Central memory CD4-positive, alpha-beta T cell (primary cell): ENCODE data around the gene SCUBE3.

Experiments used
- DNase-seq: peaks from one replicate; pipeline ENCODE4 v3.0.0; 2022

SCUBE3 gene

DNA sequence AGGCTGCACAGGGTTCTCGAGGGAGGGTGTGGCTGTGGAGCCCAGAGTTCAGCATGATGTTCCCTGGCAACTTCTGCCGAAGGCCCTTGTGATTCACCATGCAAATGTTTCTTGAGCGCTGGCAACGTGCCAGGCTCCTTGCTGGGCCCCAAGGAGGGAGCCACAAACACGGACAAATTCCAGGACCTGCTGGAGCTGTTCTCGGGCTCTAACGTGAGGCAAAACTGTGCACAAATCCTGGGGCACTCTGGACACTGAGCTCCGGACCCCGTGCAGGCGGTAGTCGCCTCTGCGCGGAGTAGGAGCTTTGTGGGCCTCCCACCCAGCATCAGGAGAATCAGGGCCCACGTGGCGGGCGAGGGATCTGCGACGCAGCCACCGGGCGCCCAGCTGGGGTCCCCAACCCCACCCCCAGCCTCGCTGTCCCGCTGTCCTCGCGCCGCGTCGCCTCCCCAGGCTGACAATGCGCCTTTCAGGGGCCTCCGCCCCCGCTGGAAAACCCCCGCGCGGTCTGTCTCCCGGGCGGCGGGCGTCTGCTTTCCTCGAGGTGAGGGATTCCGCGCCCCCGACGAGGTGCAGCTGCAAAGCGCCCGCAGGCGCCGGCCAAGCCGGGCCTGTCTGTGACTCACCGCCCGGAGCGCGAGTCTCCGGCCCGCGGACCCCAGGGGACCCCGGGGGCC is 31.7 kb upstream of the SCUBE3 start:
- no peak for DNase-seq

GRCh38 chr6:35183281-35183680 is 30.5 kb upstream of the SCUBE3 start:
- DNase-seq, result no peak

DNA sequence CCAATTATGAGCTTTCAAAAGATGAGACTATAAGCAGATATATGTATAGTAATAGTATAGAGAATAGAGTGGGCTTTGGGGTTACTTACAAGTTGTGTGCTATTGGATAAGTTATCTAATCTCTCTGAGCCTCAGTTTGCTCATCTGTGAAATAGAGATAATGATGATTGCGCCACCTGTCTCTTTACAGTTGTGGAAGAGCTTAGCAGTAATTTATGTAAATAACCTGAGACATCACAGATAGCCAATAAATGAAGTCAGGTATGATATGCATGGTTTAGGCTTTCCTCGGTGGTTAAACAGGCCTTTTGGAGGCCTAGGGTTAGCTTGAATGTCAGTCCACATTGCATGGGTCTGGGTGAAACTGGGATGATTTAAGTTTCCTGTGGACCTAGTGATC is 29.8 kb upstream of the SCUBE3 start:
- DNase-seq, result no peak

GRCh38 chr6:35184580-35185301 is 29.0 kb upstream of the SCUBE3 start:
- DNase-seq, result no peak

DNA sequence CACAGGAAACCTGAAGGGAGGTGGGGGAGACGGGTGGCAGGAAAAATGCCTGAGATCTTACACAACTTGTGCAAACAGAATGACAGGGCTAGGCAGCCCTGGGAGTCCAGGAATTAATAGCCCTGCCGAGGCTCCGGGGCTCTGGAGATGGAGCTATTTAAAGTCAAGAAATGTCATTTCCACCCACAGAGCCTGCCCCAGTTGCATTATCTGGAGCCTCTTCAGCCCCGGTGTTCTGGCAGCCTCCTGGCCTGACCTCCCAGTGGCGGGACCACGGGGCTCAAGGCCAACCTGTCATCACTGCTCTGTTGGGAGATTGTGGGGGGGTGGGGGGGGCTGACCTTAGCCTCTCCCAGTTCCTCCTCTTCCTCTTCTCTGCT is 28.5 kb upstream of the SCUBE3 start:
- no peak for DNase-seq

DNA sequence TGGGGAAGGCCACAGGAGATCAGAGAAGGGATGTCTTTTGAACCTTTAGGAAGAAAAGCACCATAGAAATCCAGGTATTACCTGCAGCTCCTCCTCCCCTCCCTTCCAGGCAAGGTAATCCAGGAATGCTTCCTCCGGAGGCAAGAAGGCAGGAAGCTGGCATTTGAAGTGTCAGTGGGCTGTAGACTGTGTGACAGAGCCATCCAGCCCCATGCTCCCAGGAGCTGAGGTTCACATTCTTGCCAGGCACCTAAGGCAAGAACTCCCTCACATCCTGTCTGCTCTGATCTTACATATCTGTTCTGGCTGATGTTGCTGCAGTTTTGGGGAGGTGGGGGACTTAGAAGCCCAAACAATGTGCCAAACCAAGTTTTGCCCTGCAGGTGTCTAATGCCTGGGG is 27.8 kb upstream of the SCUBE3 start:
- no peak for DNase-seq

GRCh38 chr6:35186571-35186970 is 27.2 kb upstream of the SCUBE3 start:
- no peak for DNase-seq

DNA sequence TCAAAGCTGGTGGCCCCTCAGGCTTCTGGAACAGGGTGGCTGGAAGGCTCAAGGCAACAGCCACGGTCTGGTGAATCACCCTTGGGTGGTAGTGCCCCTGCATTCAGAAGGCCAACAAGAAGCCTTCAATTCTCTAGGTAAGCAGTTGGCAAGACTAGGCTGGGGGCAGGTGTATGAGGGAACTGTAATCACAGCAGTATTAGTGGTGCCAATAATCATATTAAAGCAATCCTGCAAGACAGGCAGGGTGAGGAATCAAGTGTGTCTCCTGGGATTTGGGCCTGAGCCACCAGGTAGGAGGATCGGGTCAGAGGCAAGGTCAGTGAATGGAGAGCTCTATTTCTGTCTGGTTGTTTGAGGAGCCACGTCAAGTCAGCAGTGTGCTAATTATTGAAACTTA is 24.9 kb upstream of the SCUBE3 start:
- DNase-seq, result no peak

- no peak for DNase-seq
Observed at GRCh38 chr6:35190306-35190705, 23.4 kb upstream of the SCUBE3 start.

GRCh38 chr6:35191889-35192288 is 21.9 kb upstream of the SCUBE3 start:
- no peak for DNase-seq

- no peak for DNase-seq
Observed at GRCh38 chr6:35192301-35192860, 21.4 kb upstream of the SCUBE3 start.

GRCh38 chr6:35194390-35194789 is 19.4 kb upstream of the SCUBE3 start:
- no peak for DNase-seq

GRCh38 chr6:35195120-35195780 is 18.5 kb upstream of the SCUBE3 start:
- DNase-seq, result no peak

DNA sequence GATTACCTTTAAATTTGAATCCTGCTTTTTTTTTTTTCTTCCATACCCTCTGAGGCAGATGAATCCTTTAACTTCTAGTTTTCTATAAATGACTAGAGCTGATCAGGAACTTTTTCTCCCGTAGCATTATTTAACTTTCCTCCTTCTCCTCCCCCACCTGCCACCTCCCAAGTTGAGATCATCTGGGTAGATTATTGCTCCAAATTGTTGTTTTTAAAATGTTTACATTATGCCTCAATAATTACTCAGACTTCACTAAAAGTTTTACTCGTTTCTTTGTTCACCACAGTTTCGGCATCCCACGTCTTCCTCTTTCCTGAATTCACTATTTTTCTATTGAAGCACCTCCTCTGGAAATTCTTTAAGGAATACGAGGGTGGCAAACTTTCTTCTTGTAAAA is 16.6 kb upstream of the SCUBE3 start:
- DNase-seq, result no peak

- DNase-seq, result no peak
Observed at GRCh38 chr6:35199866-35200265, 13.9 kb upstream of the SCUBE3 start.

DNA sequence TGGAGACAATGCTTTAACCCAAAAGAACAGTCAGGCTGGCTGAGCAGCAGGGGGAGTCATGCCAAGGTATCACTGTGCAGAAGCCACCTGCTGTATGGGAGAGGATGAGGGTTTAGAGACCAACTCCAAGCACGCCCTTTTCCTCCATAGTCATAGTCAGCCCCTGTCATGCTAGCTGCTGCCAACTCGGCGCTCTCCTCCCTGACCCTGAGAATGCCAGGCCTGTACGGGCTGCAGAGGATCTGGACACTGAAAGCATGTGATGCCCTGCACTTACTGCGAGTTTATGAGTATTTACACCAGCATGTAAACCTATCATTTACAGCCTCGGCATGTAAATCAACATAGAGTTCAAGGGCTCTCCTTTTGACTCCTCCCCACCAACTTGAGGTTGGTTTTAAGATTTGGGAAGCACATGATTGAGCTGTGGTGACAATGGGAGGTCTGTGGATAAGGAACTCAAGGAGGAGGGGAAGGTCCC is 11.7 kb upstream of the SCUBE3 start:
- DNase-seq, result no peak

DNA sequence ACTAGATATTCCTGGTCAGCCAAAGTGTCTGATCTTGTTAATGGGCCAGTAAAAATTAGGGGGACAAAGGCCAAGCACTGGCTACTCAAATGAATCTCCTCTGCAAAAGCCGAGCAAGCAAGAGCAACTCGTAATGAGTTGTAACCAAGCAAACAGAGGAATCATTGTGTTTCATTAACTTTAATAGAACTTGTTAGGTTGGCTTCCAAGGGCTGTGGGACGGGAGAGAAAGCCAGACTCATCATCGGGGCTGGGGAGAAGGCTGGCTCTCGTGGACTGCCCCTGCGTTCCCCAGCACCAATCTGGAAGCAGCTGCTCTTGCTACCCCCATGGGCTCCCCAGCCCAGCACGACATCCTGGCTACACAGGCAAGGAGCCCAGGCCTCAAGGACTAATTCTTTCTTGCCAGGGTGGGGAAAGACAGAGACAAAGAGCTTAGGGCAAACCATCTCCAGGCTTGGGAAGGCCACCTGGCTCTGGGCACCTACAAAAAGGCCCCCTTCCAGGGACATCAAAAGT is 10.5 kb upstream of the SCUBE3 start:
- no peak for DNase-seq

GRCh38 chr6:35203680-35204079 is 10.1 kb upstream of the SCUBE3 start:
- no peak for DNase-seq

DNA sequence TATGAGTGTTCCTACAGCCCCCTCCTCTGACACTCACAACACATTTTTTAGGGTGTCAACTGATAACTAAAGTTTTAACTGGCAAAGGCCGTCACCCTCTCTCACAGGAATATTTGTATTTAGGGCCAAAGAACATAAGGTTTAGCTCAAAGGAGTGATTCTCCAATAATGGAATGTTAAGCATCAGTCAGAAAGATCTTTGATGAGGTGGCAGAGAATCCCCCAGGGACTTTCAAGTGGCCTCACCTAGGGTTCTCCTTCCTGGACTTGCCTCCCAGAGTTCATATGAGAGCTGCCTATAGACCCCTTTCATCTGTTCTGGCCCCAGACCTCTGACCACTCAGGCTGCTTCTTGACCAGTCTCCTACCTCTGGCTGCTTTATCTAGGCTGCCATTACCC is 7.4 kb upstream of the SCUBE3 start:
- DNase-seq, result no peak

- no peak for DNase-seq
Observed at GRCh38 chr6:35208419-35208818, 5.3 kb upstream of the SCUBE3 start.

DNA sequence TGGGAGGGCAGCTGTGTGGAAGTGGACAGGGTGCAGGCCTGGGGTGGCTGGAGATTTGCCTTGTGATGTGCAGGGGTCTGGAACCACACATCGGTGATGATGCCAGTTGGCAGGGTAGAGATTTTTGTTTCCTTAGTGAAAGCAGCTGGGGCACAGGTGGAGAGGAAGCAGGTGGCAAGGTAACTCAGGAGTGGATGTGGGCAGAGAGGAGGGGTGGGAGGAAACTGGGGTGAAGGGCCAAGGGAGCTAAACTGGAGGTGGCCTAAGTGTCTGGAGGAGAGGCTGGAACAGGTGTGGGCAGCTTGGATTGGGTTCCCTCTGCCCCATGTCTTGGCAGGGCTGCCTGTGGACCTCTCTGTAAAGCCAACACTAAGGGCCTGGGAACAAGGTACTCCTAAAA is 4.7 kb upstream of the SCUBE3 start:
- no peak for DNase-seq

DNA sequence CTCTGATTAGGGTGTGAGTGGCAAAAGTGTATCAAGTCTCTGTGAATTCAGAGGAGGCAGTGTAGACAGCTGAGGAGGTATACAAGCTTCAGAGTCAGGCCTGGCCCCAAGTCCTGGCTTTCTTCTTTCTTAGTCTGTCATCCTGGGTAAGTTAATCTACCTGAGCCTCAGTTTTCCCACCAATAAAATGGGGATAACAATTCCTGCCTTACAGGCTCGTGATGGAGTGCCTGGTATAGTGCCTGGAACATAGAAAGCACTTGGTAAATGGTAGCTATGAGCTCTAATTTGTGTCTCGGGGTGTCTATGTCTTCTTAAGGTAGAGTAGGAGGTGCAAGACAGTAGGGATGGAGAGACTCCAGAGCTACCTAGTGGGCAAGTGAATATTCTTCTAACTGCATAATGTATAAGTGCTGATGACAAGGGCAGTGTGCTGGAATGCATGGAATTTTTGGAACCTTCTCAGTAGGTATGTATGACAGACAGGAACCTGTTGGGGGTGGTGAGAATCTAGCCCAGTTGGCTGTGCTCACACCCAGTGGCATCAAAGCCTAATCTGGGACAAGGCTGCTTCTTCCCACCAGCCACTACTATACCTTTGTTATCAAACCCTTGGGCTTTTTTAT is 4.0 kb upstream of the SCUBE3 start:
- DNase-seq, result no peak

- no peak for DNase-seq
Observed at GRCh38 chr6:35213298-35213791, 411 bp upstream of the SCUBE3 start.
